ENCODE measurements around the gene OR56A3.
A peak's percentile ranks its signal among the peaks of the same experiment; 100 is the strongest.

OR56A3 gene

GRCh38 chr11:5983443-5983842 lies 41.4 kb downstream of the OR56A3 start:
- DNase-seq, result no peak

- no peak for DNase-seq
These were observed 44.8 kb downstream of the OR56A3 start, which contains the start of gene OR52L1 for GRCh38 chr11:5986885-5987284. TSS of gene OR52L1 (minus strand) at chr11:5986985. CDS start at chr11:5986930, 55 bp downstream.

GRCh38 chr11:5989203-5989602 lies 47.2 kb downstream of the OR56A3 start:
- no peak for DNase-seq

- no peak for DNase-seq
These were observed 50.1 kb downstream of the OR56A3 start for GRCh38 chr11:5992150-5992549.

DNA sequence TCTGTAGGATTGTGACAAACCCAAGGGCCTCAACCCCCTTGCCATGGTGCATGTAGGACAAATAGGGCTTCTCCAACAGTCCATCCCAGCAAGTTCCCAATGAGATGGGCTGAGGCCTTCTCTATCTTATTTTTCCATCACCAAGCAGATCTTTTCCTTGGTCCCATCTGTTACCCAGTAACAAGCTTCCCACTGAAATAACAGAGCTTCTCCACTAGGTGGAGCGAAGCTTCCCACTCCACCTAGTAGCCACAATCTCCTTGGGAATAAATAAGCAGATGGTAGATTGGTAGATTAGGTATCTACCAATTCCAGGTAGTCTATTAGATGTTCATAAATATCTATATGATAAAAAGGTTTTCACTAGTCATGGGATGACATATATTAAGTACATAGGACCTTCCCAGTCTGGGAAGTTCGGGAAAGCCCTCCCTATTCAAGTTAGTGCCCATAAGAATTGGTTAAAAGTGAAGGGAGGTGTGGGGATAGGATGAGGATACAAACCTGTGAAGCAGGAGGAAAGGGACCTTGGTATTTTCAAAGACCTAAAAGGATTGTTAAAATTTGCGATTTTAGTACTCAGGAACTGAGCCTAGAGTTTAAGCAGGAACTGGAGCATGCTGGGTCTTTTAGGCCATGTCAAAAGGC lies 50.7 kb downstream of the OR56A3 start:
- peak; percentile 60 for DNase-seq

- no peak for DNase-seq
These were observed 52.7 kb downstream of the OR56A3 start for GRCh38 chr11:5994791-5995190.

Measured in NCI-H82 (cell line).